Prostate gland (tissue), 2 donors: Measurements from ENCODE around the gene WDR41.
"Not testable (repeated sequence)": the region's sequence is repeated elsewhere in the genome, so short reads cannot be mapped to it uniquely, and the experiment has no call there.

Source experiments
- POLR2A ChIP-seq: fragments of 450-650 bp; IDR thresholded peaks from one replicate; pipeline ENCODE4 v1.6.1; 2016; ENCODE audit warnings: antibody characterized with exemption, mild to moderate bottlenecking
- POLR2AphosphoS5 ChIP-seq: sonication (generic); formaldehyde crosslinking; IDR thresholded peaks from one replicate; pipeline ENCODE4 v1.6.1; 2017; ENCODE audit warnings: antibody characterized with exemption
- TF ChIP-seq, protein P1 (sequence below), 4 experiments: fragments of 200-600 bp in 2 of 4; fragments of 450-650 bp in 2 of 4; sonication (generic) in 2 of 4; IDR thresholded peaks; 1 replicate in 3 of 4; 2 replicates in 1 of 4; pipeline ENCODE4 v1.5.1; 2016 to 2019; ENCODE audit warnings: antibody characterized with exemption in 4 of 4, mild to moderate bottlenecking in 2 of 4, moderate library complexity in 2 of 4

DNA sequence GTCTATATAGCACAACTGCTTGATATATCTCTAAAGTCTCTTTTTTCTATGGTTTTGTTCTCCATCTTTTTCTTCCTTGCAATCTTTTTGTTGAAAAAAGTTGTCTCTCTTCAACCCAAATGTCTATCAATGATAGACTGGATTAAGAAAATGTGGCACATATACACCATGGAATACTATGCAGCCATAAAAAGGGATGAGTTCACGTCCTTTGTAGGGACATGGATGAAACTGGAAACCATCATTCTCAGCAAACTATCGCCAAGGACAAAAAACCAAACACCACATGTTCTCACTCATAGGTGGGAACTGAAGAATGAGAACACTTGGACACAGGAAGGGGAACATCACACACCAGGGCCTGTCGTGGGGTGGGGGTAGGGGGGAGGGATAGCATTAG lies 23.2 kb downstream of the WDR41 start:
- TF ChIP-seq, protein P1, sequence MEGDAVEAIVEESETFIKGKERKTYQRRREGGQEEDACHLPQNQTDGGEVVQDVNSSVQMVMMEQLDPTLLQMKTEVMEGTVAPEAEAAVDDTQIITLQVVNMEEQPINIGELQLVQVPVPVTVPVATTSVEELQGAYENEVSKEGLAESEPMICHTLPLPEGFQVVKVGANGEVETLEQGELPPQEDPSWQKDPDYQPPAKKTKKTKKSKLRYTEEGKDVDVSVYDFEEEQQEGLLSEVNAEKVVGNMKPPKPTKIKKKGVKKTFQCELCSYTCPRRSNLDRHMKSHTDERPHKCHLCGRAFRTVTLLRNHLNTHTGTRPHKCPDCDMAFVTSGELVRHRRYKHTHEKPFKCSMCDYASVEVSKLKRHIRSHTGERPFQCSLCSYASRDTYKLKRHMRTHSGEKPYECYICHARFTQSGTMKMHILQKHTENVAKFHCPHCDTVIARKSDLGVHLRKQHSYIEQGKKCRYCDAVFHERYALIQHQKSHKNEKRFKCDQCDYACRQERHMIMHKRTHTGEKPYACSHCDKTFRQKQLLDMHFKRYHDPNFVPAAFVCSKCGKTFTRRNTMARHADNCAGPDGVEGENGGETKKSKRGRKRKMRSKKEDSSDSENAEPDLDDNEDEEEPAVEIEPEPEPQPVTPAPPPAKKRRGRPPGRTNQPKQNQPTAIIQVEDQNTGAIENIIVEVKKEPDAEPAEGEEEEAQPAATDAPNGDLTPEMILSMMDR (IDR thresholded peaks at IDR 0.05), result not testable (repeated sequence)
- not testable (repeated sequence) for TF ChIP-seq POLR2A, POLR2AphosphoS5
